22Rv1 (cell line): Measurements from ENCODE around the gene MMP24.

Source experiments
- ZFX ChIP-seq: fragments of 450-650 bp; IDR thresholded peaks from 2 replicates; pipeline ENCODE4 v1.6.1; 2017; ENCODE audit warnings: antibody characterized with exemption, borderline replicate concordance
- TF ChIP-seq, protein P1 (sequence below): fragments of 450-650 bp; IDR thresholded peaks from 2 replicates; pipeline ENCODE4 v1.5.1; 2017; ENCODE audit warnings: mild to moderate bottlenecking

DNA sequence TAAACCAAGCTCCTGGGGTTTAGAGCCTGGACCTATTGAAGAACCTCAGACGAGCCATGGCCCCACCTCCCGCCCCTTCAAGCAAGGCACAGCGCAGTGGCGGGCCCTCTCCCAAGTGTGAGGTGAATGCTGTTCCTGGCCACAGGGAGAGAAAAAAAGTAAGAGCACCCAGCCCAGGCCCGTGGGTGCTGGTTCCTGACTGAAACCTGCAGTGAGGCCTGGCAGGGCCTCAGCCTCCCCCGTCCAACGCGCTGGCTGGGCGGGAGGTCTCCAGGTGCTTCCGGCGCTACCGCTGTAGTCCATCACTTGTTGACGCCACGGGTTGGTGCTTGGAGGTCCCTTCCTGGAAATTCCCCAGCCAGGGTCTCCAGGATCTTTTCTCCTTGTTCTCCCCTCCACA is 71.2 kb downstream of the MMP24 start:
- TF ChIP-seq, protein P1, sequence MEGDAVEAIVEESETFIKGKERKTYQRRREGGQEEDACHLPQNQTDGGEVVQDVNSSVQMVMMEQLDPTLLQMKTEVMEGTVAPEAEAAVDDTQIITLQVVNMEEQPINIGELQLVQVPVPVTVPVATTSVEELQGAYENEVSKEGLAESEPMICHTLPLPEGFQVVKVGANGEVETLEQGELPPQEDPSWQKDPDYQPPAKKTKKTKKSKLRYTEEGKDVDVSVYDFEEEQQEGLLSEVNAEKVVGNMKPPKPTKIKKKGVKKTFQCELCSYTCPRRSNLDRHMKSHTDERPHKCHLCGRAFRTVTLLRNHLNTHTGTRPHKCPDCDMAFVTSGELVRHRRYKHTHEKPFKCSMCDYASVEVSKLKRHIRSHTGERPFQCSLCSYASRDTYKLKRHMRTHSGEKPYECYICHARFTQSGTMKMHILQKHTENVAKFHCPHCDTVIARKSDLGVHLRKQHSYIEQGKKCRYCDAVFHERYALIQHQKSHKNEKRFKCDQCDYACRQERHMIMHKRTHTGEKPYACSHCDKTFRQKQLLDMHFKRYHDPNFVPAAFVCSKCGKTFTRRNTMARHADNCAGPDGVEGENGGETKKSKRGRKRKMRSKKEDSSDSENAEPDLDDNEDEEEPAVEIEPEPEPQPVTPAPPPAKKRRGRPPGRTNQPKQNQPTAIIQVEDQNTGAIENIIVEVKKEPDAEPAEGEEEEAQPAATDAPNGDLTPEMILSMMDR: no peak
- no peak for TF ChIP-seq ZFX
